ENCODE measurements around the gene ZNF674.

The ZNF674 gene

GRCh38 chrX:46545111-46546005 lies at the start of gene ZNF674:
ZNF674 (minus strand) TSS chrX:46545421; CDS start chrX:46542087, 3,334 bp downstream.
- no peak for FAIRE-seq

- no peak for FAIRE-seq
Observed at GRCh38 chrX:46589977-46590723, 44.9 kb upstream of the ZNF674 start.

GRCh38 chrX:46588263-46588662 lies 43.0 kb upstream of the ZNF674 start:
- no peak for FAIRE-seq

GRCh38 chrX:46587753-46588171 lies 42.5 kb upstream of the ZNF674 start:
- no peak for FAIRE-seq

GRCh38 chrX:46587158-46587557 lies 41.9 kb upstream of the ZNF674 start:
- no peak for FAIRE-seq

- no peak for FAIRE-seq
Observed at GRCh38 chrX:46584736-46585135, 39.5 kb upstream of the ZNF674 start.

GRCh38 chrX:46582966-46583365 lies 37.7 kb upstream of the ZNF674 start:
- FAIRE-seq, result no peak

GRCh38 chrX:46582325-46582724 lies 37.1 kb upstream of the ZNF674 start:
- FAIRE-seq, result no peak

- no peak for FAIRE-seq
Observed at GRCh38 chrX:46580613-46581012, 35.4 kb upstream of the ZNF674 start.

- no peak for FAIRE-seq
Observed at GRCh38 chrX:46579250-46579649, 34.0 kb upstream of the ZNF674 start.

- FAIRE-seq, result no peak
Observed at GRCh38 chrX:46577221-46578005, 32.2 kb upstream of the ZNF674 start.

- no peak for FAIRE-seq
Observed at GRCh38 chrX:46576458-46576857, 31.2 kb upstream of the ZNF674 start.

- FAIRE-seq, result no peak
Observed at GRCh38 chrX:46575991-46576392, 30.8 kb upstream of the ZNF674 start.

GRCh38 chrX:46575586-46575985 lies 30.4 kb upstream of the ZNF674 start:
- no peak for FAIRE-seq

GRCh38 chrX:46574774-46575381 lies 29.7 kb upstream of the ZNF674 start:
- FAIRE-seq, result no peak

- FAIRE-seq, result no peak
Observed at GRCh38 chrX:46573892-46574773, 28.9 kb upstream of the ZNF674 start.

- no peak for FAIRE-seq
Observed at GRCh38 chrX:46573331-46573891, 28.2 kb upstream of the ZNF674 start, which contains the start of gene CHST7. CHST7 (plus strand) TSS chrX:46573765; CDS start chrX:46573932, 167 bp downstream.

- FAIRE-seq, result no peak
Observed at GRCh38 chrX:46572340-46572936, 27.2 kb upstream of the ZNF674 start.

GRCh38 chrX:46571423-46572339 lies 26.5 kb upstream of the ZNF674 start:
- FAIRE-seq, result no peak

GRCh38 chrX:46569621-46570020 lies 24.4 kb upstream of the ZNF674 start:
- FAIRE-seq, result no peak
